ENCODE results near the gene TOX2. TPM values are rescaled to one million over a fixed set of nuclear protein-coding genes. Genes with fewer than 3 reads are reported as not detected.

TOX2 gene
- total and polyA plus RNA-seq, 9 donors, result 0.44 to 5.7 (median 2.2) TPM

DNA sequence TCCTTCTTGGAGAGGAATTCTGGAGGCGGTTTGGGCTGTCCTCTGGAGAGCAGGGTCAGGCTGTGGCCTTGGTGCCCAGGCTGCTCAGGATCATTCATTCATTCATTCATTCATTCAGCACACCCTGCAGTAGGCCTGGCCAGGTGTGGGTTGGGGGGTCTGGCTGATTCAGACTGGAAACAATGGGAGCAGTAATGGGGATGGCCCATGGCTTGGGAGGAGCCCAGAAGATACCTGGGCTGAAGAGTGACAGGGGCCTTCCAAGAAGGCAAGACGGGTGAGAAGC, 31.5 kb downstream of the TOX2 start:
- H3K4me1 ChIP-seq (ENCODE audit: control insufficient read depth, insufficient read depth, low read length), result peaks cover 4% of the 10 kb centered on the region

DNA sequence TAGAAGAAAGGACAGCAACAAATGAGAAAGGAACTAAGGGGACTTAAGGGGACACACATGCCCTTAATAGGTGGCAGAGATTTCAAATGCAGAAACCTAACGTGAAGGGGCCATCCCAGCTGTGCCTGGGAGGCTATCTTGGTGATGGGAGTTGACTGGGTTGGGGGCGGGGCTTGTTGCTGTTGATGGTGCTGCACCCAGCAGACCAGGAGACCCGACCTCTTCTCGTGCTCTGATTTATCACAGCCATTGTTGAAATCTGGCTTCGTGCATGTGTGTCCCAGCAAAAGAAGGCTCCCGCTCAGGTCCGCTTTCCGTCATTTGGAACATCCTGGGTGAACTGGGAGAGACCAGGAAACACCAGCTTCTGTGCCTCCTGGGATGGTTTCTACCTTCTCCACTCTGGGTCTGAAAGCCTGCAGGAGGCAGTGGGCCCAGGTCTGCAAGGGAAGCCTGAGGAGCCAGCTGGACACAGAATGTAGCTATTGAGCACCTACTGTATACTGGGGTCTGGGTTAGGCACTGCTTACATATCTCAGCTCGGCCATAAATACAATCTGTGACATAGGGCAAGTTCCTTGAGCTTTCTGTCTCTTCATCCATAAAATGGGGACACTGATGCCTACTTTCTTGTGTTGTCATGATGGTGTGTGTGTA, 32.1 kb downstream of the TOX2 start:
- peaks cover 4% of the 10 kb centered on the region for H3K4me1 ChIP-seq (ENCODE audit: control insufficient read depth, insufficient read depth, low read length)
- no peaks in the 10 kb centered on the region for H3K9me3 ChIP-seq (replicated peaks; ENCODE audit: control insufficient read depth, low read depth, low read length)
- H3K27ac ChIP-seq (ENCODE audit: low read length), result no peak overlapping the region
- H3K4me3 ChIP-seq (ENCODE audit: low read length), result no peak overlapping the region
- 84% methylated on average over 7 of the region's 9 CpGs for WGBS (ENCODE audit: insufficient coverage)
- no peak for DNase-seq
- H3K36me3 ChIP-seq (ENCODE audit: control insufficient read depth, insufficient read depth, low read length), result no peaks in the 10 kb centered on the region
- peaks cover 2% of the 10 kb centered on the region for H3K27me3 ChIP-seq (ENCODE audit: control insufficient read depth, insufficient read depth, low read length)

More for the DNA sequence above, 31.5 kb downstream of the TOX2 start:
- DNase-seq, result no peak
- Histone ChIP-seq H3K36me3 (ENCODE audit: control insufficient read depth, insufficient read depth, low read length) (no peaks in the 10 kb centered on the region), H3K27ac (ENCODE audit: low read length) (no peak overlapping the region), H3K4me3 (ENCODE audit: low read length) (no peak overlapping the region), H3K27me3 (ENCODE audit: control insufficient read depth, insufficient read depth, low read length) (peaks cover 2% of the 10 kb centered on the region), H3K9me3 (replicated peaks; ENCODE audit: control insufficient read depth, low read depth, low read length) (no peaks in the 10 kb centered on the region)
- 100% methylated on average over 1 of the region's 2 CpGs for WGBS (ENCODE audit: insufficient coverage)

DNA sequence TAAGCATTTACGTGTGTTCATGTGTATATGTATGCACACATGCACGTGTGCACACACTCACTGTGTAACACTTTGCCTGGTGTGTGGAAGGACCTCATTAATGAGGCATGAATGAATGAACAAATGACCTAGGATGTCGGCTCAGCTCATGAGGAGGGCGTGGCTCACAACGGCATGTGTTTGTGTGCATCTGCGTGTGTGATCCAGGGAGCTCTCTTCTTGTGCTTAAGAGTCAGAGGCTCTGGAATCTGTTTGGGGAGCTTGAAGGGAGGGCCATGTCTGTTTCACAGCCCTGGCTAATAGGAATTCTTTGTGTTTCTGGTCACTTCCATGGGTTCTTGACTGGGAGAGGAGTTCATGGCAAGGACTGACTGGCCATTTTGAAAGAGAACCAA, 32.7 kb downstream of the TOX2 start:
- 72% methylated on average over 6 of the region's 6 CpGs for WGBS (ENCODE audit: insufficient coverage)
- DNase-seq, result no peak
- Histone ChIP-seq H3K4me1 (ENCODE audit: control insufficient read depth, insufficient read depth, low read length) (peaks cover 4% of the 10 kb centered on the region), H3K4me3 (ENCODE audit: low read length) (no peak overlapping the region), H3K27me3 (ENCODE audit: control insufficient read depth, insufficient read depth, low read length) (peaks cover 2% of the 10 kb centered on the region), H3K36me3 (ENCODE audit: control insufficient read depth, insufficient read depth, low read length) (no peaks in the 10 kb centered on the region), H3K9me3 (replicated peaks; ENCODE audit: control insufficient read depth, low read depth, low read length) (no peaks in the 10 kb centered on the region), H3K27ac (ENCODE audit: low read length) (no peak overlapping the region)

DNA sequence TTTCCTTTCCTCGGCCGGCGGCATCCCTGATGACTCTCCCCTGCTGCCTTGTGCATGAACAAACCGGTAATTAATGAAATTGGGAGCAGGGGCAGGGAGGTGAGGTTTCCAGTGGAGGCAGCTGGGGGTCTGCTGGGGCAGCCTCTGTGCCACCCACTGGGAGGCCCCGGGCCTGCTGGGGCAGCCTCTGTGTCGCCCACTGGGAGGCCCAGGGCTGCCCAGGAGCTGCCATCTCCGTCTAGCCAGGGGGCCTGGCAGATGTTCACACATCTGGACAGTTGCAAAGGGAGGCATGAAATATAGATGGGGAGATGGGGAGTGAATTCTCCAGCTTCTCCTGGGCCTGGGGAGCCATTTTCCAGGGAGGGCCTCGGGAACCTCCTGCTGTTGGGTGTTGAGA, 33.8 kb downstream of the TOX2 start:
- Histone ChIP-seq H3K4me1 (ENCODE audit: control insufficient read depth, insufficient read depth, low read length) (no peaks in the 10 kb centered on the region), H3K9me3 (replicated peaks; ENCODE audit: control insufficient read depth, low read depth, low read length) (no peaks in the 10 kb centered on the region), H3K36me3 (ENCODE audit: control insufficient read depth, insufficient read depth, low read length) (no peaks in the 10 kb centered on the region), H3K27ac (ENCODE audit: low read length) (no peak overlapping the region), H3K27me3 (ENCODE audit: control insufficient read depth, insufficient read depth, low read length) (peaks cover 2% of the 10 kb centered on the region), H3K4me3 (ENCODE audit: low read length) (no peak overlapping the region)
- 70% methylated on average over 8 of the region's 8 CpGs for WGBS (ENCODE audit: insufficient coverage)
- DNase-seq, result no peak

DNA sequence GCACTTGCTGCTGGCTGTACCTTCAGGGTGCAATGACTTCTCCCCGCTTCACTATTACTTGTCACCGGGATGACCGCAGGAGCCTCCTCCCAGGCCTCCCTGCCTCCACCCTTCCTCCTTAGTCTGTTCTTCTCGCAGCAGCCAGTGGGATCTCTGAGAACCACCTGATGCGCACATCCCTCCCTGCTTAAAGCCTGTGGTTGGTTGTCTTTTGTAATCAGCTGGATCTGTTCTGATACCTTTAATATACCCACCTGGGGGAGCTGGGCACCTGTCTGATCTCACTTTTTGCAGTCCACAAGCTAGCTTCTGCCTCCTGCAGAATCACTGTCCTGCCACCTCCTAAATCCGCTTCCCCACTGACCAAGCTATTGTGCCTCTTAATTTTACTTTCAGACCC, 34.6 kb downstream of the TOX2 start:
- 93% methylated on average over 3 of the region's 6 CpGs for WGBS (ENCODE audit: insufficient coverage)
- H3K4me1 ChIP-seq (ENCODE audit: control insufficient read depth, insufficient read depth, low read length), result peaks cover 2% of the 10 kb centered on the region
- no peaks in the 10 kb centered on the region for H3K36me3 ChIP-seq (ENCODE audit: control insufficient read depth, insufficient read depth, low read length)
- H3K9me3 ChIP-seq (replicated peaks; ENCODE audit: control insufficient read depth, low read depth, low read length), result no peaks in the 10 kb centered on the region
- no peak overlapping the region for H3K27ac ChIP-seq (ENCODE audit: low read length)
- H3K27me3 ChIP-seq (ENCODE audit: control insufficient read depth, insufficient read depth, low read length), result peaks cover 5% of the 10 kb centered on the region
- H3K4me3 ChIP-seq (ENCODE audit: low read length), result no peak overlapping the region
- no peak for DNase-seq

DNA sequence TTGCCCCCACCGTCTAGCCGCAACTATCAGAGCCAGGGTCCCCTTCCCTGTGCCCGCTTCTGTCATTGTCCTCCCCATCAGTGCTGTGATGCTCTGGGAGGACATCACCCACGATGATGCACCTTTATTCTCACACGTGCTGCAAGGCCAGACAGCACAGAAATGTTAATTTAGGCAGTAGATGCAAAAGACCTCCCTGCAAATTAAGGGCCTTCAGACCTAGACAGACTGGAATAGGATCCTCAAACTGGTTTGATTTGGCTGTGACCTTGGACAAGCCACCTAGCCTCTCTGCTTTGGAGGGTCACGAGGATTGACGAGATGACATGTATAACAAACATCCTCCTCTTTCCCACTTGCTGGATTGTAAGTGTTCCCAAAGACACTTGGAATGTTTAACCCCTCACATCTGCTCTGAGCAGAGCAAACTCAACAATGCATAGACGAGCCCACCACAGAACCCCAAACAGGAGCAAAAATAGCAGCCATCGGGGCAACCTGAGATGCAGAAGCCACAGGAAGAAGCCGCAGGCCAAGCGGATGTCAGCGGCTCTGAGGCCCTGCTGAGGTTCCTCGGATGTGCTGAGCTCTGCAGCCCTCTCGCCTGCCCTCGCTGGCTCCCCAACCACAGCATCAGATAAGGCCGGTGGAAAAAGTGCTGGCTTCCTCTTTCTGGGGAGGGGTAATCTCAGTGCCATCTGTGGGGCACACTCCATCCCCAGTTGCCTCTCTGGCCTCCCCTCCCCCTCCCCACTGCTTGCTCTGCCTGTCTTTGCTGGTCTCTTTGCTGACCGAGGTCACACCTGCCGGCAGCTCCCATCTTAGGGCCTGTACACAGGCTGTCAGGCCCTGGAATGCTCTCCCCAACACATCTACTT, 35.3 kb downstream of the TOX2 start:
- peaks cover 8% of the 10 kb centered on the region for H3K4me1 ChIP-seq (ENCODE audit: control insufficient read depth, insufficient read depth, low read length)
- no peak overlapping the region for H3K27ac ChIP-seq (ENCODE audit: low read length)
- H3K4me3 ChIP-seq (ENCODE audit: low read length), result no peak overlapping the region
- H3K27me3 ChIP-seq (ENCODE audit: control insufficient read depth, insufficient read depth, low read length), result peaks cover 2% of the 10 kb centered on the region
- DNase-seq, result peak; percentile 51
- 47% methylated on average over 11 of the region's 18 CpGs for WGBS (ENCODE audit: insufficient coverage)
- H3K9me3 ChIP-seq (replicated peaks; ENCODE audit: control insufficient read depth, low read depth, low read length), result no peaks in the 10 kb centered on the region
- no peaks in the 10 kb centered on the region for H3K36me3 ChIP-seq (ENCODE audit: control insufficient read depth, insufficient read depth, low read length)

DNA sequence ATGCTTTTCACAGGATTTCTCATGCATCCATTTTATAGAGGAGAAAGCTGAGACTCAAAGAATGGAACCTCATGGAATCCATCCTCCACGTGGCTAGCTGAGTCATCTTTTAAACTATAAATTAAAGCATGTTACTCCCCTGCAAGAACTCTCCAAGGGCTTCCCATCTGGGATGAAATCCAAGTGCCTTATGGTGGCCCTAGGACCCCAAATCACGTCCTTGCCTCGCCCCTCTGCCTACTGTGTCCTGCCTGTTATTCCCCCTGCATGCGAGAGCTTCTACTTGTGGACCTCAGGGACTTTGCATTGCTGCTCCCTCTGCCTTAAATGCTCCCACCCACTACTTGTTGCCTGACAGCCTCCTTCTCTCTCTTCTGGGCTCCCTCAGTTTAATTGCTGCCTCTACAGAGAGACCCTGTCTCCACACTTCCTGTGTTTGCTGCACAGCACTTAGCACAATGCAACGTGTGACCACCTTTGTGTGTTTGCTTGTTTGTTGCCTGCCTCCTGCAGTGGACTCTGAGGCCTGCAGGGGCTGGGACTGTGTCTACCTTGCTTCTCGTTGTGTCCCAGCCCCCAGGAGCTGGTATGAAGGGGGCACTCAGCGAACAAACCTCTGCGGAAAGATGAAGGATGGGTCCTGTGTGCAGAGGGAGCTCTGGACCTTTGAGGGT, 39.4 kb downstream of the TOX2 start:
- H3K27me3 ChIP-seq (ENCODE audit: control insufficient read depth, insufficient read depth, low read length), result peaks cover 6% of the 10 kb centered on the region
- peaks cover 26% of the 10 kb centered on the region for H3K4me1 ChIP-seq (ENCODE audit: control insufficient read depth, insufficient read depth, low read length)
- H3K4me3 ChIP-seq (ENCODE audit: low read length), result no peak overlapping the region
- H3K36me3 ChIP-seq (ENCODE audit: control insufficient read depth, insufficient read depth, low read length), result no peaks in the 10 kb centered on the region
- 46% methylated on average over 7 of the region's 8 CpGs for WGBS (ENCODE audit: insufficient coverage)
- H3K9me3 ChIP-seq (replicated peaks; ENCODE audit: control insufficient read depth, low read depth, low read length), result no peaks in the 10 kb centered on the region
- no peak for DNase-seq
- H3K27ac ChIP-seq (ENCODE audit: low read length), result no peak overlapping the region

DNA sequence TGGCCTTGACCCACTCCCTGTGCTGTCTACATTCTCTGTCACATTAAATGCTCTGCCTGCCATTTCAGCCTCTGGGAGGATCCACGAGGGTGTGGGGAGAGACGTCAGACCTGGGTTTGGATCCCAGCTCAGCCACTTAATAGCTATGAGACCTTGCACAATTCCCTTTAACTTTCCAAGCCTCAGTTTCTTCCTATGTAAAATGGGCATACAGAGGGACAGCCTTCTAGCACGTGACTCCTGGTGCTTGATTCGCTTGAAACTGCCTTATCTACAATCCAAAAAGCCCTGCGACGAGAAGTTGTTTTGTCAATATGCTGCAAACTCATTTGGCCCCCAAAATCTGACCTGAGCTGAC, 40.0 kb downstream of the TOX2 start:
- 55% methylated on average over 4 of the region's 6 CpGs for WGBS (ENCODE audit: insufficient coverage)
- H3K27ac ChIP-seq (ENCODE audit: low read length), result no peak overlapping the region
- H3K4me3 ChIP-seq (ENCODE audit: low read length), result no peak overlapping the region
- H3K9me3 ChIP-seq (replicated peaks; ENCODE audit: control insufficient read depth, low read depth, low read length), result no peaks in the 10 kb centered on the region
- DNase-seq, result no peak
- peaks cover 6% of the 10 kb centered on the region for H3K27me3 ChIP-seq (ENCODE audit: control insufficient read depth, insufficient read depth, low read length)
- no peaks in the 10 kb centered on the region for H3K36me3 ChIP-seq (ENCODE audit: control insufficient read depth, insufficient read depth, low read length)
- peaks cover 29% of the 10 kb centered on the region for H3K4me1 ChIP-seq (ENCODE audit: control insufficient read depth, insufficient read depth, low read length)

DNA sequence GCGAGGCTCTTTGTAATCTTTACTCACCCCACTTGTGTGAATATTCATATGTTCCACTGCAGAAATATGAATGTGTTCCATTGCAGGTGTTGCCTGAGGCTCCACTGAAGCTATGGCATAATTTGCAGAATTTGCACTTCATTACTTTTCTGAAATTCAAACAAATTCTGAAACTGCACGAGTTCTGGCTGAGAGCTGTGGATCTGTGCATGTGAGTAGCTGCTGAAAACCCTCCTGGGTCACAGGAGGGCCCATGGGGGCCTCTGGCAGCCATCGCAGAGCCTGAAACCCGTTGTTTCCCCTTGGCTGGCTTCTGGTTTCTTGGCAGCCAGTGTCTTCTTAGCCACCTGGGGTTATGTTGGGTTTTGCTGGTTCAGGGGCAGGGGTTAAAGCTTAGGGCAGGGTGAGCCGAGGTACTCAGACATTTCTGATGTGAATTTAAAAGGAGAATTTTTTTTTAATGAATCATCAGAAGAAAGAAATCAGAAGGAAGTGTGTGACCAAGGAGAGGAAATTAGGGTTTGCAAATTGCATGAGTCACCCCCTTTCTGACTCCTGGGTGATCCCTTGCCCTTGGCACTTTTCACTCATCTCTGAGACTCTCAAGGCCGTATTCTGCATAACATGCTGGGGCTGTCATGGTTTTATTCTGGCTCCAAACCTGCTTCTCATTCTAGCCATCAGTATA, 40.6 kb downstream of the TOX2 start:
- DNase-seq, result peak; percentile 77
- H3K4me3 ChIP-seq (ENCODE audit: low read length), result no peak overlapping the region
- no peaks in the 10 kb centered on the region for H3K9me3 ChIP-seq (replicated peaks; ENCODE audit: control insufficient read depth, low read depth, low read length)
- peak overlapping the region; percentile 47 for H3K27ac ChIP-seq (ENCODE audit: low read length)
- WGBS (ENCODE audit: insufficient coverage), result 20% methylated on average over 4 of the region's 6 CpGs
- H3K36me3 ChIP-seq (ENCODE audit: control insufficient read depth, insufficient read depth, low read length), result no peaks in the 10 kb centered on the region
- H3K27me3 ChIP-seq (ENCODE audit: control insufficient read depth, insufficient read depth, low read length), result peaks cover 6% of the 10 kb centered on the region
- peaks cover 32% of the 10 kb centered on the region for H3K4me1 ChIP-seq (ENCODE audit: control insufficient read depth, insufficient read depth, low read length)

DNA sequence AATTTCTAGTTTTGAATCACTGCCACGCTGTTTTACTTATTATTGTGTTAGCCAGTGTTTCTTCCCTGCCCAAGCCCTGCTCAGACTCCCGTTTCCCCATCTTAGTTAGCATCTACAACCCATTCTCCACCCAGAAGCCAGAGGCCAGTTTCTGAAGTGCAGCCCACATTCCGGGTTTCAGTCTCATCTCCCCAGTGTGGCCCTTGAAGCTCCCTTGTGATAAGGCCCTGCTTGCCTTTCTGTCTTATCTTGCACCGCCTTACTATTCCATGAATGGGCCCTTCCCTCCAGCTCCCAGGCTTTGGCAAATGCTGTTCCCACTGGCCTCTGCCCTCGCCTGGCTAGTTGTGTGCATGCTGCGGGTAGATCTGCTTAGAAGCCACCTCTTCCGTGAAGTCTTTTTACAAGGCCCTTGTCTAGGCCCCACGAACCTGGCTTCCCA, 41.1 kb downstream of the TOX2 start:
- H3K4me3 ChIP-seq (ENCODE audit: low read length), result no peak overlapping the region
- H3K36me3 ChIP-seq (ENCODE audit: control insufficient read depth, insufficient read depth, low read length), result no peaks in the 10 kb centered on the region
- no peak overlapping the region for H3K27ac ChIP-seq (ENCODE audit: low read length)
- peaks cover 32% of the 10 kb centered on the region for H3K4me1 ChIP-seq (ENCODE audit: control insufficient read depth, insufficient read depth, low read length)
- 75% methylated on average over 7 of the region's 8 CpGs for WGBS (ENCODE audit: insufficient coverage)
- DNase-seq, result no peak
- H3K27me3 ChIP-seq (ENCODE audit: control insufficient read depth, insufficient read depth, low read length), result peaks cover 6% of the 10 kb centered on the region
- H3K9me3 ChIP-seq (replicated peaks; ENCODE audit: control insufficient read depth, low read depth, low read length), result no peaks in the 10 kb centered on the region

Data from muscle of leg (tissue), 11 donors.